ENCODE measurements around the gene OBP2B.
"Not testable (repeated sequence)": the region's sequence is repeated elsewhere in the genome, so short reads cannot be mapped to it uniquely, and the experiment has no call there.

OBP2B gene

DNA sequence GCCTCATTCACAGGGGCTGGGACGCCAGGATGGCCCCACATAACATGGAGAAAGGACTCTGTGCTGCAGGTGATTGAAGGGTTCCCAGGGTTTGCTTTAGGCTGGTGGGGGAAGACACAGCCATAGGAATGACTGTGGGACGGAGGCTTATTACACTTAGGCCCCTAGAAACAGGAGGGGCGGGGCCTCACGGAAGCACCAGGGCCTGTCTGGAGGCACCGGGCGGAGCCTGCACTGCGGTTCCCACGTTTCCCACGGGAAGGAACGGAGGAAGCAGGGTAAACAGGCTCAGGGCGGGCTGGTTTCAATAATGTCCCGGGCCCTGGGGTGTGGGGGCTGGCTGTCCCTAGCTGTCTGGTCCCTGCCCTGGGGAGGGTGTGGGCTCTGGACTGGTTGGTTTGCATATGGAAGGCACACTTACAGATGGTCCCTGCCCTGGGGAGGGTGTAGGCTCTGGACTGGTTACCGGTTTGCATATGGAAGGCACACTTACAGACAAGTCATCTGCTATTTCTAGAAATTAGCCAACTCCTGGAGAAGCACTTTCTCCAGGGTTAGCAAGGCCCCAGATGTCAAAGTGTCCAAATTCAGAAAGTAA, 14.2 kb upstream of the OBP2B start:
- not testable (repeated sequence) for H3K4me1 ChIP-seq (ENCODE audit: control insufficient read depth in 2 of 2, insufficient read depth in 2 of 2, low read length in 2 of 2); H3K4me3 ChIP-seq (ENCODE audit: low read length in 2 of 2); H3K27me3 ChIP-seq (ENCODE audit: control insufficient read depth in 2 of 2, insufficient read depth in 2 of 2, low read length in 2 of 2); H3K9ac ChIP-seq (ENCODE audit: low read depth in 1 of 2, low read length in 2 of 2); H3K9me3 ChIP-seq (ENCODE audit: control insufficient read depth in 2 of 2, low read length in 2 of 2); H3K27ac ChIP-seq (ENCODE audit: low read depth in 2 of 2, low read length in 2 of 2); H3K36me3 ChIP-seq (ENCODE audit: control insufficient read depth in 2 of 2, insufficient read depth in 2 of 2, low read length in 2 of 2)

DNA sequence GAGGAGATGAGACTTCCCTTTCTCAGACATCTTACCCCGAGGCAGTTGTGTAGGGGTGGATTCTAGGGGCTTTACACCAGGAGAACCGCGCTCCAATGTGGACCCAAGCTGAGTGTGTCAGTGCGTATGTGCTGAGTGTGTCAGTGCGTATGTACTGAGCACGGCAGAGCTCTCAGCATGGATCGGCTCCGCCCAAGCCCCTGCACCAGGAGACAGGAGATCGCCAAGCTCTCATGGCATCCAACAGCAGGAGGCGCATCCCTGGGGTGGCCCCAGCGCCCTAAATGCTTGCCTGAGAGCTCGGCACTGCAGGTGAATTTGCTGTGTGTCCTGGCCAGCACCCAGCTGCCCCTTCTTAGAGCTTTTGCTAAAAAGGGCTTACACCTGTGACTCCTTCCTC, 12.9 kb upstream of the OBP2B start:
- not testable (repeated sequence) for H3K27me3 ChIP-seq (ENCODE audit: control insufficient read depth in 2 of 2, insufficient read depth in 2 of 2, low read length in 2 of 2); H3K9me3 ChIP-seq (ENCODE audit: control insufficient read depth in 2 of 2, low read length in 2 of 2)

DNA sequence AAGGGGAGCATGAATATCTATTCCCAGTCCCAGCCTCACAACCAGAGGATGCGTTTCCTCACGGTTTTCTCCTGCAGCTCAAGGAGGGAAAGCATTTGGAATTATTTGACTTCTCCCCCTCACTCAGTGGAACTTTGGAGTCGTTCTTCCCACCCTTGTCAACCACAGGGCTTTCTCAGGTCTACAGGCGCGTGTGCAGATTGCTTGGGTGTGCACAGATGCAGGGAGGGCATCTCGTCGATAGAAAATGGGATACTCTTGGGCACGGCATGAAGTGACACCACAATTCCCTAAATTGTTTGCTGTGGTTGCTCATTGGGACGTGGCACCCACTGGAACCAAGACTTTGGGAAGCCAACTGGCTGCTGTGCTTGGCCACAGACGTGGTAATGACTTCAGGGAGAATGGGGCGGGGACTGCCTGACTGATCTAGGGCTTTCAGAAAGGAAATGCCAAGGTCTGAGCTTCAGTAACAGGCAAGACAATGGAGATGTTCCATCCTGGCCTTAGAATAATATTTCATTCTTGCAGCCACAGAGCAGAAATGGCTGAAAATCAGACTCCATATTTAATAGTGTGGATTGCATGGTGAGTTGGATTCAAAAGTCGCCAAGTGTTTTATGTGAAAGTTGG, 12.2 kb upstream of the OBP2B start:
- H3K27me3 ChIP-seq (ENCODE audit: control insufficient read depth in 2 of 2, insufficient read depth in 2 of 2, low read length in 2 of 2), result peaks cover 0 to 4% of the 10 kb centered on the region in 2 donors
- no peak overlapping the region for H3K9ac ChIP-seq (ENCODE audit: low read depth in 1 of 2, low read length in 2 of 2)
- H3K27ac ChIP-seq (ENCODE audit: low read depth in 2 of 2, low read length in 2 of 2), result no peak overlapping the region
- H3K4me1 ChIP-seq (ENCODE audit: control insufficient read depth in 2 of 2, insufficient read depth in 2 of 2, low read length in 2 of 2), result peaks cover 0 to 3% of the 10 kb centered on the region in 2 donors
- H3K4me3 ChIP-seq (ENCODE audit: low read length in 2 of 2), result no peak overlapping the region
- H3K36me3 ChIP-seq (ENCODE audit: control insufficient read depth in 2 of 2, insufficient read depth in 2 of 2, low read length in 2 of 2), result no peaks in the 10 kb centered on the region
- H3K9me3 ChIP-seq (ENCODE audit: control insufficient read depth in 2 of 2, low read length in 2 of 2), result no peaks in the 10 kb centered on the region

More for the DNA sequence above, 12.9 kb upstream of the OBP2B start:
- H3K36me3 ChIP-seq (ENCODE audit: control insufficient read depth in 2 of 2, insufficient read depth in 2 of 2, low read length in 2 of 2); H3K9ac ChIP-seq (ENCODE audit: low read depth in 1 of 2, low read length in 2 of 2); H3K4me3 ChIP-seq (ENCODE audit: low read length in 2 of 2); H3K27ac ChIP-seq (ENCODE audit: low read depth in 2 of 2, low read length in 2 of 2); H3K4me1 ChIP-seq (ENCODE audit: control insufficient read depth in 2 of 2, insufficient read depth in 2 of 2, low read length in 2 of 2): not testable (repeated sequence)

DNA sequence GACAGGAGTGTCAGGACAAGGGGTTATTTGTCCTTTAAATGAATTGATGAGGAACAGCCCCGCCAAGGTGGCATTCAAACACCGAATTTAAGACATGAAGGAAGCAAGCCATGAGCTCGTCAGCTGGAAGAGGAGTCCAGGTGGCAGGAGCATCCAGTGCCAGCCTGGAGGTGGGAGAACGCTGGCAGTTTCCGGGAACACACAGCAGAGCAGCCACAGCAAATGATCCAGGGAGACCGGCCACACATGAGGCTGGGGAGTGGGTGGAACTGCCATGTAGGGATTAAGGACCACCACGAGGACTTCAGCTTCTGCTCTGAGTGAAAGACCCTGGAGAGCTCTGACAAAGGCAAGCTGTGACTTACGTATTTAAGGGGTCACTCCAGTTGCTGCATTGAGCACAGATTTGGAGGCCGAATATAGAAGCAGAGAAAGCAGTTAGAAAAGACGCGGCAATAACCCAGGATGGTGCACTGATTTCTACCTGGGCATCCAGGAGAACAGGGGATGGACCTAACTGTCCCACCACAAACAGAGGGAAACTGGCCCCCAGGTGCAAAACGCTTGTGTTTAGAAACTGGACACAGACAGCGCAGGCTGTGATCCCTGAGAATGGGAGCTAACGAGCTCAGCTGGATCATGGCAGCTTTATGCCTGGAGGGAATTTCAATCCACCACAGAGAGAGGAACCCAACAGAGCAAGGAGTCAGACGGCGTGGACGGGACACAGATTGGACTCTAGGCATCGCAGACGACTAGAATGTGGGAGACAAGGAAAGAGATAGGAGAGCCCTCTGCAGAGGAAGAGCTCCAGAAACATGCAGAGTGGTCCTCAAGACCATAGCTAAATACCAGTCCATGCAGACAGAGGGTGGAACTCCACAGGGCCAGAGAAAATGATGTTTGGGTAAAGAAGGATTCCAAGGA, 9.3 kb upstream of the OBP2B start:
- H3K9me3 ChIP-seq (ENCODE audit: control insufficient read depth in 2 of 2, low read length in 2 of 2); H3K4me3 ChIP-seq (ENCODE audit: low read length in 2 of 2); H3K4me1 ChIP-seq (ENCODE audit: control insufficient read depth in 2 of 2, insufficient read depth in 2 of 2, low read length in 2 of 2); H3K36me3 ChIP-seq (ENCODE audit: control insufficient read depth in 2 of 2, insufficient read depth in 2 of 2, low read length in 2 of 2); H3K27ac ChIP-seq (ENCODE audit: low read depth in 2 of 2, low read length in 2 of 2); H3K27me3 ChIP-seq (ENCODE audit: control insufficient read depth in 2 of 2, insufficient read depth in 2 of 2, low read length in 2 of 2); H3K9ac ChIP-seq (ENCODE audit: low read depth in 1 of 2, low read length in 2 of 2): not testable (repeated sequence)

DNA sequence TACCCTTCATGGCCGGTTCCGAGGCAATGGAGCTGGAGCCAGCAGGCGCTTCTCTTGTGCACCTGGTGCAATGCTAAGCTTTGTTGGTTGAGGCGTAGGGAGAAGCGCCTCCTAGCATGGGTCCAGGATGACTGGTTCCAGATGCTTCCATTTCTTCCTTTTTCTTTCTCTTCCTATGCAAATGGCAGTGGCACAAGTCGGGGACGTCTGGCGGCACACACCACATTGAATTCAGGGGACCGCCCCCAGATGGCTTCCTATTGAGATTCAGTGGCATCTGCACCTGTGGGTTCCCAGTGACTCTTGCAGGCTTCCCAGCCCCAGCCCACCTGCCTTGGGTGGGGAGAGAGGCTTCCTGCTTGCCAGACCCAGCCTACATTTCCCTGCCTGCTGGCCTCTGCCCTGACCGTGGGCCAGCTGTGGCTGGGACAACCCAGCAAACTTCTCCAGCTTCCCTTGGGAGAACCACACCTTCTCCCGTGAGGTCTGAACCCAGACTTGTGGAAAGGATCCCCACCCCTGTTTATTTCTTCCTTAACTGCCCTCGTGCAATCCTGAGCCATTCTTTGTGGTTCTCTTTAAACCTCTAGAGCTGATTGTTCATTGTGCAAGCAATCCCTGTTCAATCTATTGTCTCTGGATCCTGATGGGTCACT, 8.4 kb upstream of the OBP2B start:
- H3K9ac ChIP-seq (ENCODE audit: low read depth in 1 of 2, low read length in 2 of 2); H3K9me3 ChIP-seq (ENCODE audit: control insufficient read depth in 2 of 2, low read length in 2 of 2); H3K27ac ChIP-seq (ENCODE audit: low read depth in 2 of 2, low read length in 2 of 2); H3K27me3 ChIP-seq (ENCODE audit: control insufficient read depth in 2 of 2, insufficient read depth in 2 of 2, low read length in 2 of 2); H3K4me1 ChIP-seq (ENCODE audit: control insufficient read depth in 2 of 2, insufficient read depth in 2 of 2, low read length in 2 of 2); H3K36me3 ChIP-seq (ENCODE audit: control insufficient read depth in 2 of 2, insufficient read depth in 2 of 2, low read length in 2 of 2); H3K4me3 ChIP-seq (ENCODE audit: low read length in 2 of 2): not testable (repeated sequence)

DNA sequence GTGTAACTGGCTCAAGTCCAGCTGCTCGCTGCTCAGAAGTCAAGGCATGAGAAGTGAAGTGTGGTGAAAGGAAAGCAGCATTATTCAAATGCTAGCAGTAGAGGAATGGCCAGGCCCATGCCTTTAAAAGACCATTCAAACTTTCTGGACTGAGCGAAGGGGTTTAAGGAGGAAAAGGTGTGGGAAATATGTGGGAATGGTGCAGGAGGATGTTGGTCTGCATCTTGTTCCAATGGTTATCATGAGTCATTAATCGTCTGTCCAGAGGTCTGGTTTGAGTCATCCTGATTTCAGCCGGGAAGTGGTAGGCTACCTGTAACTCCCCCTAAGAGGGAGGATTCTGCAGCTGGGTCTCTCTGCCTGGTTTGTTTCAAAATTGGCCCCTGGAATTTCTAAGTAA, 5.2 kb upstream of the OBP2B start:
- H3K4me3 ChIP-seq (ENCODE audit: low read length in 2 of 2); H3K4me1 ChIP-seq (ENCODE audit: control insufficient read depth in 2 of 2, insufficient read depth in 2 of 2, low read length in 2 of 2); H3K36me3 ChIP-seq (ENCODE audit: control insufficient read depth in 2 of 2, insufficient read depth in 2 of 2, low read length in 2 of 2); H3K27ac ChIP-seq (ENCODE audit: low read depth in 2 of 2, low read length in 2 of 2); H3K9me3 ChIP-seq (ENCODE audit: control insufficient read depth in 2 of 2, low read length in 2 of 2); H3K9ac ChIP-seq (ENCODE audit: low read depth in 1 of 2, low read length in 2 of 2); H3K27me3 ChIP-seq (ENCODE audit: control insufficient read depth in 2 of 2, insufficient read depth in 2 of 2, low read length in 2 of 2): not testable (repeated sequence)

DNA sequence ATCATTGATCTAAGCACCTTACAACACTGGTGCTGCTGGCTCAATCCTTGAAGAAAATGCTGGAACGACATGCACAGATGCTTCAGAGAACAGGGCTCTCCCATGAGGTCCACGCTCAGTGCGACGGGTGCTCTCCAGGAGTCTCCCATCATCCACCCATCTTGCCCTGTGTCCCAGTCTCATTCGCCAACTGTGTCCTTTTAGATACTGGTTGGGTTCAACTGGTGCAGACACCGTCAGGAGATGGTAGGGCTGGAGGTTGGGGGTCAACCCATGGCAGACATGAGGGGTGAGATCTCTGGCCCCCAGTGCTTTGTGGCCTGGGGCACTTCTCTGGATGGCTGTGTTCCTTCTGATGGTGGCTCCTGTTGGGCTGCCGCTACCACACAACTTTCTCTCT, 1.6 kb upstream of the OBP2B start:
- Histone ChIP-seq H3K9ac (ENCODE audit: low read depth in 1 of 2, low read length in 2 of 2) (no peak overlapping the region), H3K27ac (ENCODE audit: low read depth in 2 of 2, low read length in 2 of 2) (no peak overlapping the region), H3K4me3 (ENCODE audit: low read length in 2 of 2) (no peak overlapping the region), H3K4me1 (ENCODE audit: control insufficient read depth in 2 of 2, insufficient read depth in 2 of 2, low read length in 2 of 2) (no peaks in the 10 kb centered on the region), H3K9me3 (ENCODE audit: control insufficient read depth in 2 of 2, low read length in 2 of 2) (no peaks in the 10 kb centered on the region), H3K36me3 (ENCODE audit: control insufficient read depth in 2 of 2, insufficient read depth in 2 of 2, low read length in 2 of 2) (no peaks in the 10 kb centered on the region), H3K27me3 (ENCODE audit: control insufficient read depth in 2 of 2, insufficient read depth in 2 of 2, low read length in 2 of 2) (no peaks in the 10 kb centered on the region)

DNA sequence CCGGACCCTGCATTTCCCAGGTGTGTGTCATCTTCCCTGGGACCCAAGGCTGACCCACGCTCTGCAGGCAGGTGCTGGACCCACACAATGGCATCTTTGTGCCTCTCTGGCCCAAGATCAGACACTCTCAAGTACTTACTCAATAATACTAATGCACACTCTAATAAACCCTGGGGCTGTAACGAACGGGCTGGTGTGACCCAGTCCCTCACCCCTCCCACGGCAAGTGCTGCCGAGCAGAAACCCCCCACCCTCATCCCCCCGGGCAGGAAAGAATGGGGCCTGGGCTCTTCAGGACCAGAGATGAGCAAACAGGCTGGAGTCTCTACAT, 1.1 kb upstream of the OBP2B start:
- Histone ChIP-seq H3K4me3 (ENCODE audit: low read length in 2 of 2) (no peak overlapping the region), H3K4me1 (ENCODE audit: control insufficient read depth in 2 of 2, insufficient read depth in 2 of 2, low read length in 2 of 2) (no peaks in the 10 kb centered on the region), H3K9me3 (ENCODE audit: control insufficient read depth in 2 of 2, low read length in 2 of 2) (no peaks in the 10 kb centered on the region), H3K36me3 (ENCODE audit: control insufficient read depth in 2 of 2, insufficient read depth in 2 of 2, low read length in 2 of 2) (no peaks in the 10 kb centered on the region), H3K9ac (ENCODE audit: low read depth in 1 of 2, low read length in 2 of 2) (no peak overlapping the region), H3K27ac (ENCODE audit: low read depth in 2 of 2, low read length in 2 of 2) (no peak overlapping the region), H3K27me3 (ENCODE audit: control insufficient read depth in 2 of 2, insufficient read depth in 2 of 2, low read length in 2 of 2) (no peaks in the 10 kb centered on the region)

DNA sequence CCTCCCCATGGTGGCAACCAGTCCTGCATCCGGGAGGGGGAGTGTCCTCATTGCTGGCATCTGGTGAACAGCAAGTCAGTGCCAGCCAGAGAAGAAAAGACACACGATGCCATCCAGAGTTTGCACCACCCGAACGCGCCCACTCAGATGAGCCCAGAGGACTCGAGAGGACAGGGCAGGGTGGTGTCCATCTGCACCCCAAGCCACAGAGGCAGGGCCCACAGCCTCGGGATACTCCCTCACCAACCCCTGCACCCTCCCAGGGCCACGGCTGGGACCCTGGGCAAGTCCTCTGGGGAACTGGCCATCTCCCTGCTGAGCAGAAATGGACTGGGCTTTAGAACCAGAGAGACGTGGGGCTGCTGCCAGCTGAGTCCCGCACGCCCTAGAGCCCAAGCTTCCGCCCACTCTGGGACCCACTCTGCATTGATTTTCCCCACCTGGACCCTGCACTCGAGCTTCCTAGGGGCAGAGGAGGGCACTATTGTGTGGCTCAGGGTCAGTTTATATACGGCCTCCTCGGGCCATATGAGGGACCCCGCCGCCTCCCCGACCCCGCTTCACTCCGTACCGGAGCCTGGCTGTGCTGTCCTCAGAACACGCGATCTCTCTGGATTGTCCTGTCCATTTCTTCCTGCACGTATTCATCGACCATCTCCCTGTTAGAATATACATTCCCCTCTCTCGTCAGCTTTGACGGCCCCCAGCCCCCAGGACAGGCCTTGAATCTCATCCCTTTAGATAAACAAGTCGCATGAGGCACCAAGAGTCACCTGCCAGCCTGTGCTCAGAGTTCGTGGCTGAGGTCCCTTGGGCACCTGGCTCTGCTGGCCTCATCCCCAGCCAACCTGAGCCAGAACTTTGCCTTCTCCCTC, 514 bp upstream of the OBP2B start:
- not testable (repeated sequence) for H3K4me1 ChIP-seq (ENCODE audit: control insufficient read depth in 2 of 2, insufficient read depth in 2 of 2, low read length in 2 of 2); H3K9me3 ChIP-seq (ENCODE audit: control insufficient read depth in 2 of 2, low read length in 2 of 2); H3K27ac ChIP-seq (ENCODE audit: low read depth in 2 of 2, low read length in 2 of 2); H3K27me3 ChIP-seq (ENCODE audit: control insufficient read depth in 2 of 2, insufficient read depth in 2 of 2, low read length in 2 of 2); H3K4me3 ChIP-seq (ENCODE audit: low read length in 2 of 2); H3K9ac ChIP-seq (ENCODE audit: low read depth in 1 of 2, low read length in 2 of 2); H3K36me3 ChIP-seq (ENCODE audit: control insufficient read depth in 2 of 2, insufficient read depth in 2 of 2, low read length in 2 of 2)
